GM23338 (cell line): ENCODE results near the gene PEPD. TPM values are rescaled to one million over a fixed set of nuclear protein-coding genes. Genes with fewer than 3 reads are reported as not detected.

Source experiments
- ATAC-seq: fragments of 200-7000 bp; cut with Tn5 transposase; 3 replicates; pipeline ENCODE4 v1.9.1; 2020
- DNase-seq: peaks from one replicate; pipeline ENCODE4 v3.0.0-alpha.2; 2015; ENCODE audit warnings: low spot score
- H2AFZ ChIP-seq: fragments of 200-600 bp; sonication (generic); 2 replicates; pipeline ENCODE4 v1.8.0; 2016; ENCODE audit warnings: antibody characterized with exemption, mild to moderate bottlenecking, moderate library complexity
- H3F3A ChIP-seq: fragments of 200-600 bp; sonication (generic); replicated peaks from 2 replicates; pipeline ENCODE4 v1.8.0; 2017; ENCODE audit warnings: antibody characterized with exemption, mixed run types, low read depth
- H3K27ac ChIP-seq: fragments of 200-600 bp; sonication (generic); 2 replicates; pipeline ENCODE4 v1.6.1; 2016; ENCODE audit warnings: low read depth
- H3K27me3 ChIP-seq: fragments of 200-600 bp; sonication (generic); 2 replicates; pipeline ENCODE4 v1.8.0; 2016; ENCODE audit warnings: mild to moderate bottlenecking, mixed run types, moderate library complexity; ENCODE audit not compliant: insufficient read depth
- H3K36me3 ChIP-seq: fragments of 200-600 bp; sonication (generic); 2 replicates; pipeline ENCODE4 v1.8.0; 2016; ENCODE audit warnings: mild to moderate bottlenecking; ENCODE audit not compliant: insufficient read depth
- H3K4me1 ChIP-seq: fragments of 200-600 bp; sonication (generic); 2 replicates; pipeline ENCODE4 v1.8.0; 2016; ENCODE audit warnings: mild to moderate bottlenecking, moderate library complexity; ENCODE audit not compliant: insufficient read depth
- H3K4me2 ChIP-seq: fragments of 200-600 bp; sonication (generic); 2 replicates; pipeline ENCODE4 v1.7.1; 2017; ENCODE audit warnings: mixed run types
- H3K4me3 ChIP-seq: fragments of 200-600 bp; sonication (generic); 2 replicates; pipeline ENCODE4 v1.6.1; 2016; ENCODE audit warnings: mixed run types
- H3K79me2 ChIP-seq: fragments of 200-600 bp; sonication (generic); replicated peaks from 2 replicates; pipeline ENCODE4 v1.8.0; 2017; ENCODE audit warnings: mild to moderate bottlenecking; ENCODE audit not compliant: insufficient read depth
- H3K9me2 ChIP-seq: fragments of 200-600 bp; sonication (generic); 2 replicates; pipeline ENCODE4 v1.8.0; 2017; ENCODE audit not compliant: insufficient read depth
- H4K20me1 ChIP-seq: fragments of 200-600 bp; sonication (generic); replicated peaks from 2 replicates; pipeline ENCODE4 v1.8.0; 2017; ENCODE audit warnings: mild to moderate bottlenecking; ENCODE audit not compliant: insufficient read depth
- H3K27ac Mint-ChIP-seq: 2 replicates; pipeline ENCODE4 v1.8.0; 2020; ENCODE audit warnings: inconsistent platforms, mild to moderate bottlenecking, moderate library complexity, mixed read lengths
- H3K27me3 Mint-ChIP-seq: 3 replicates; pipeline ENCODE4 v1.8.0; 2022; ENCODE audit warnings: low read depth, mild to moderate bottlenecking, moderate library complexity, mixed read lengths, inconsistent platforms; ENCODE audit not compliant: insufficient read depth, poor library complexity
- H3K36me3 Mint-ChIP-seq: 3 replicates; pipeline ENCODE4 v1.8.0; 2021; ENCODE audit warnings: low read depth, mild to moderate bottlenecking, inconsistent platforms, moderate library complexity, mixed read lengths
- H3K4me1 Mint-ChIP-seq: 3 replicates; pipeline ENCODE4 v1.8.0; 2020; ENCODE audit warnings: mild to moderate bottlenecking, inconsistent platforms, mixed read lengths
- H3K4me3 Mint-ChIP-seq: 3 replicates; pipeline ENCODE4 v1.8.0; 2021; ENCODE audit warnings: moderate library complexity, mild to moderate bottlenecking, inconsistent platforms, mixed read lengths
- H3K9me3 Mint-ChIP-seq: 3 replicates; pipeline ENCODE4 v1.8.0; 2020; ENCODE audit warnings: moderate library complexity, mild to moderate bottlenecking, inconsistent platforms, mixed read lengths
- CREB1 ChIP-seq: fragments of 250-450 bp; sonication (Bioruptor Pico); IDR thresholded peaks from 2 replicates; pipeline ENCODE4 v1.5.0; 2020; ENCODE audit warnings: low read depth, mild to moderate bottlenecking, moderate library complexity
- EZH2 ChIP-seq: fragments of 200-600 bp; sonication (generic); IDR thresholded peaks from one replicate; pipeline ENCODE4 v1.8.0; 2017; ENCODE audit warnings: antibody characterized with exemption, mild to moderate bottlenecking, low read depth; ENCODE audit not compliant: unreplicated experiment
- JUNB ChIP-seq: IDR thresholded peaks from one replicate; pipeline ENCODE4 v1.6.1; 2016; ENCODE audit warnings: antibody characterized with exemption; ENCODE audit not compliant: unreplicated experiment
- NANOG ChIP-seq: IDR thresholded peaks from 2 replicates; pipeline ENCODE4 v1.6.1; 2016; ENCODE audit warnings: antibody characterized with exemption, borderline replicate concordance
- POLR2AphosphoS5 ChIP-seq: IDR thresholded peaks from 2 replicates; pipeline ENCODE4 v1.6.1; 2016; ENCODE audit warnings: antibody characterized with exemption, low read depth
- STAT1 ChIP-seq: IDR thresholded peaks from one replicate; pipeline ENCODE4 v1.6.1; 2016; ENCODE audit warnings: antibody characterized with exemption; ENCODE audit not compliant: unreplicated experiment
- ZNF114 ChIP-seq: fragments of 250-450 bp; sonication (Bioruptor Pico); IDR thresholded peaks from 2 replicates; pipeline ENCODE4 v1.5.0; 2020; ENCODE audit warnings: mild to moderate bottlenecking, moderate library complexity
- polyA plus RNA-seq: library from polyadenylated mRNA; unstranded; fragments of >200 nt; fragmentation: Nextera tagmentation; extraction: Ambion mirVana; gene quantifications from 2 replicates; pipeline ENCODE4 v1.2.1, GENCODE V29; 2016
- total RNA-seq: library from RNA; depleted of rRNA; stranded (reverse); fragments of >200 nt; shearing (Covaris generic); gene quantifications from 2 replicates; pipeline ENCODE4 v1.2.3, GENCODE V29; 2014
- TF ChIP-seq, protein P1 (sequence below): fragments of 250-450 bp; sonication (Bioruptor Pico); IDR thresholded peaks from 2 replicates; pipeline ENCODE4 v1.5.0; 2020; ENCODE audit warnings: mild to moderate bottlenecking, moderate library complexity
- TF ChIP-seq, protein P2 (sequence below): IDR thresholded peaks from one replicate; pipeline ENCODE4 v1.6.1; 2018; ENCODE audit warnings: antibody characterized with exemption; ENCODE audit not compliant: unreplicated experiment
- TF ChIP-seq, protein P3 (sequence below): IDR thresholded peaks from 2 replicates; pipeline ENCODE4 v1.6.1; 2016; ENCODE audit warnings: antibody characterized with exemption
- TF ChIP-seq, protein P4 (sequence below), 2 experiments: fragments of 200-600 bp in 1 of 2; sonication (generic) in 1 of 2; conservative IDR thresholded peaks; 2 replicates each; pipeline versions ENCODE4 v1.5.1 to v1.6.1; 2016 to 2017; ENCODE audit warnings: antibody characterized with exemption in 2 of 2, low read depth in 2 of 2, mild to moderate bottlenecking in 2 of 2, moderate library complexity in 1 of 2

Gene PEPD
- total and polyA plus RNA-seq, 2 experiments from 2014 or later = 81.7 to 89.2 TPM

DNA sequence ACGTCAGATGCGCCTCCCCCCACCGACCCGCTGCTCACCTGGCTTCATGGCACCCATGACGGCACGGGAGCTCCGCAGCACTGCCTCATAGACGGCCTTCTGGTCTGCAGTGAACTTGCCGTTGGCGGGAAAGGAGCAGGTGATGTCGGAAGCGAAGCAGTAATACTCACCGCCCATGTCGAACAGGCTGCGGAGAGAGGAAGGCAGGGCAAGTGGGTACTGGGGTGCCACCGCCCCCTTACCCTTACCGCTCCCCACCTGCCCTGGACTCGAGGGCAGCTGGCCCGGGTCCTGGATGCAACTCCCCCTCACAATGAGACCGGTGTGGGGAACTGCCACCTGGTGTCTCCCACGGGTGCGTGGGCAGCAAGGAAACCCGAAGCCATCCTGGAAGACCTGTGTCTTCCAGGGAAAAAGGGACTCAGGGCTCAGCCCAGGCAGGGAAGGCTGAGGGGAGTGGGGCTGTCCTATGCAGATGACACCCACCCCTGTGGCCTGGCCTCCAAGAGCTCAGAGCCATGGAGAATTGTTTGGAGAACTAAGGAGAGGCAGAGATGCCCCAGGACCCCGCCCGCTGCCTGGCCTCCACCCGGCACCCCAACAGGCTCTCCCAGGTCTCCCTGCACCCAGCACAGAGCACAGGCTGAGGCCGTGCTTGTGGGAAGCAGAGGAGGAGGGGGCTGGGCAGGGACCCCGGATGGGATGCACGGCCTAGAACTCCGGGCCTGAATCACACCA is 119.7 kb downstream of the PEPD start:
- no peak overlapping the region for H2AFZ ChIP-seq
- no peaks in the 10 kb centered on the region for H3K9me2 ChIP-seq
- H3K27me3 Mint-ChIP-seq = peaks cover 4% of the 10 kb centered on the region
- TF ChIP-seq POLR2AphosphoS5 = no peak
- no peak for TF ChIP-seq STAT1
- no peak for TF ChIP-seq JUNB
- TF ChIP-seq, protein P1, sequence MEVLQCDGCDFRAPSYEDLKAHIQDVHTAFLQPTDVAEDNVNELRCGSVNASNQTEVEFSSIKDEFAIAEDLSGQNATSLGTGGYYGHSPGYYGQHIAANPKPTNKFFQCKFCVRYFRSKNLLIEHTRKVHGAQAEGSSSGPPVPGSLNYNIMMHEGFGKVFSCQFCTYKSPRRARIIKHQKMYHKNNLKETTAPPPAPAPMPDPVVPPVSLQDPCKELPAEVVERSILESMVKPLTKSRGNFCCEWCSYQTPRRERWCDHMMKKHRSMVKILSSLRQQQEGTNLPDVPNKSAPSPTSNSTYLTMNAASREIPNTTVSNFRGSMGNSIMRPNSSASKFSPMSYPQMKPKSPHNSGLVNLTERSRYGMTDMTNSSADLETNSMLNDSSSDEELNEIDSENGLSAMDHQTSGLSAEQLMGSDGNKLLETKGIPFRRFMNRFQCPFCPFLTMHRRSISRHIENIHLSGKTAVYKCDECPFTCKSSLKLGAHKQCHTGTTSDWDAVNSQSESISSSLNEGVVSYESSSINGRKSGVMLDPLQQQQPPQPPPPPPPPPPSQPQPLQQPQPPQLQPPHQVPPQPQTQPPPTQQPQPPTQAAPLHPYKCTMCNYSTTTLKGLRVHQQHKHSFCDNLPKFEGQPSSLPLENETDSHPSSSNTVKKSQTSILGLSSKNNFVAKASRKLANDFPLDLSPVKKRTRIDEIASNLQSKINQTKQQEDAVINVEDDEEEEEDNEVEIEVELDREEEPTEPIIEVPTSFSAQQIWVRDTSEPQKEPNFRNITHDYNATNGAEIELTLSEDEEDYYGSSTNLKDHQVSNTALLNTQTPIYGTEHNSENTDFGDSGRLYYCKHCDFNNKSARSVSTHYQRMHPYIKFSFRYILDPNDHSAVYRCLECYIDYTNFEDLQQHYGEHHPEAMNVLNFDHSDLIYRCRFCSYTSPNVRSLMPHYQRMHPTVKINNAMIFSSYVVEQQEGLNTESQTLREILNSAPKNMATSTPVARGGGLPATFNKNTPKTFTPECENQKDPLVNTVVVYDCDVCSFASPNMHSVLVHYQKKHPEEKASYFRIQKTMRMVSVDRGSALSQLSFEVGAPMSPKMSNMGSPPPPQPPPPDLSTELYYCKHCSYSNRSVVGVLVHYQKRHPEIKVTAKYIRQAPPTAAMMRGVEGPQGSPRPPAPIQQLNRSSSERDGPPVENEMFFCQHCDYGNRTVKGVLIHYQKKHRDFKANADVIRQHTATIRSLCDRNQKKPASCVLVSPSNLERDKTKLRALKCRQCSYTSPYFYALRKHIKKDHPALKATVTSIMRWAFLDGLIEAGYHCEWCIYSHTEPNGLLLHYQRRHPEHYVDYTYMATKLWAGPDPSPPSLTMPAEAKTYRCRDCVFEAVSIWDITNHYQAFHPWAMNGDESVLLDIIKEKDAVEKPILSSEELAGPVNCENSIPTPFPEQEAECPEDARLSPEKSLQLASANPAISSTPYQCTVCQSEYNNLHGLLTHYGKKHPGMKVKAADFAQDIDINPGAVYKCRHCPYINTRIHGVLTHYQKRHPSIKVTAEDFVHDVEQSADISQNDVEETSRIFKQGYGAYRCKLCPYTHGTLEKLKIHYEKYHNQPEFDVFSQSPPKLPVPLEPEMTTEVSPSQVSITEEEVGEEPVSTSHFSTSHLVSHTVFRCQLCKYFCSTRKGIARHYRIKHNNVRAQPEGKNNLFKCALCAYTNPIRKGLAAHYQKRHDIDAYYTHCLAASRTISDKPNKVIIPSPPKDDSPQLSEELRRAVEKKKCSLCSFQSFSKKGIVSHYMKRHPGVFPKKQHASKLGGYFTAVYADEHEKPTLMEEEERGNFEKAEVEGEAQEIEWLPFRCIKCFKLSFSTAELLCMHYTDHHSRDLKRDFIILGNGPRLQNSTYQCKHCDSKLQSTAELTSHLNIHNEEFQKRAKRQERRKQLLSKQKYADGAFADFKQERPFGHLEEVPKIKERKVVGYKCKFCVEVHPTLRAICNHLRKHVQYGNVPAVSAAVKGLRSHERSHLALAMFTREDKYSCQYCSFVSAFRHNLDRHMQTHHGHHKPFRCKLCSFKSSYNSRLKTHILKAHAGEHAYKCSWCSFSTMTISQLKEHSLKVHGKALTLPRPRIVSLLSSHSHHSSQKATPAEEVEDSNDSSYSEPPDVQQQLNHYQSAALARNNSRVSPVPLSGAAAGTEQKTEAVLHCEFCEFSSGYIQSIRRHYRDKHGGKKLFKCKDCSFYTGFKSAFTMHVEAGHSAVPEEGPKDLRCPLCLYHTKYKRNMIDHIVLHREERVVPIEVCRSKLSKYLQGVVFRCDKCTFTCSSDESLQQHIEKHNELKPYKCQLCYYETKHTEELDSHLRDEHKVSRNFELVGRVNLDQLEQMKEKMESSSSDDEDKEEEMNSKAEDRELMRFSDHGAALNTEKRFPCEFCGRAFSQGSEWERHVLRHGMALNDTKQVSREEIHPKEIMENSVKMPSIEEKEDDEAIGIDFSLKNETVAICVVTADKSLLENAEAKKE (CRISPR knock-in tag) = no peak
- TF ChIP-seq, protein P2, sequence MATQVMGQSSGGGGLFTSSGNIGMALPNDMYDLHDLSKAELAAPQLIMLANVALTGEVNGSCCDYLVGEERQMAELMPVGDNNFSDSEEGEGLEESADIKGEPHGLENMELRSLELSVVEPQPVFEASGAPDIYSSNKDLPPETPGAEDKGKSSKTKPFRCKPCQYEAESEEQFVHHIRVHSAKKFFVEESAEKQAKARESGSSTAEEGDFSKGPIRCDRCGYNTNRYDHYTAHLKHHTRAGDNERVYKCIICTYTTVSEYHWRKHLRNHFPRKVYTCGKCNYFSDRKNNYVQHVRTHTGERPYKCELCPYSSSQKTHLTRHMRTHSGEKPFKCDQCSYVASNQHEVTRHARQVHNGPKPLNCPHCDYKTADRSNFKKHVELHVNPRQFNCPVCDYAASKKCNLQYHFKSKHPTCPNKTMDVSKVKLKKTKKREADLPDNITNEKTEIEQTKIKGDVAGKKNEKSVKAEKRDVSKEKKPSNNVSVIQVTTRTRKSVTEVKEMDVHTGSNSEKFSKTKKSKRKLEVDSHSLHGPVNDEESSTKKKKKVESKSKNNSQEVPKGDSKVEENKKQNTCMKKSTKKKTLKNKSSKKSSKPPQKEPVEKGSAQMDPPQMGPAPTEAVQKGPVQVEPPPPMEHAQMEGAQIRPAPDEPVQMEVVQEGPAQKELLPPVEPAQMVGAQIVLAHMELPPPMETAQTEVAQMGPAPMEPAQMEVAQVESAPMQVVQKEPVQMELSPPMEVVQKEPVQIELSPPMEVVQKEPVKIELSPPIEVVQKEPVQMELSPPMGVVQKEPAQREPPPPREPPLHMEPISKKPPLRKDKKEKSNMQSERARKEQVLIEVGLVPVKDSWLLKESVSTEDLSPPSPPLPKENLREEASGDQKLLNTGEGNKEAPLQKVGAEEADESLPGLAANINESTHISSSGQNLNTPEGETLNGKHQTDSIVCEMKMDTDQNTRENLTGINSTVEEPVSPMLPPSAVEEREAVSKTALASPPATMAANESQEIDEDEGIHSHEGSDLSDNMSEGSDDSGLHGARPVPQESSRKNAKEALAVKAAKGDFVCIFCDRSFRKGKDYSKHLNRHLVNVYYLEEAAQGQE = no peak
- no peak for TF ChIP-seq ZNF114 (CRISPR knock-in tag)
- no peak for TF ChIP-seq CREB1 (CRISPR knock-in tag)
- TF ChIP-seq EZH2 = no peak
- TF ChIP-seq NANOG = no peak
- TF ChIP-seq, protein P3, sequence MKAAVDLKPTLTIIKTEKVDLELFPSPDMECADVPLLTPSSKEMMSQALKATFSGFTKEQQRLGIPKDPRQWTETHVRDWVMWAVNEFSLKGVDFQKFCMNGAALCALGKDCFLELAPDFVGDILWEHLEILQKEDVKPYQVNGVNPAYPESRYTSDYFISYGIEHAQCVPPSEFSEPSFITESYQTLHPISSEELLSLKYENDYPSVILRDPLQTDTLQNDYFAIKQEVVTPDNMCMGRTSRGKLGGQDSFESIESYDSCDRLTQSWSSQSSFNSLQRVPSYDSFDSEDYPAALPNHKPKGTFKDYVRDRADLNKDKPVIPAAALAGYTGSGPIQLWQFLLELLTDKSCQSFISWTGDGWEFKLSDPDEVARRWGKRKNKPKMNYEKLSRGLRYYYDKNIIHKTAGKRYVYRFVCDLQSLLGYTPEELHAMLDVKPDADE = no peak
- TF ChIP-seq, protein P4, sequence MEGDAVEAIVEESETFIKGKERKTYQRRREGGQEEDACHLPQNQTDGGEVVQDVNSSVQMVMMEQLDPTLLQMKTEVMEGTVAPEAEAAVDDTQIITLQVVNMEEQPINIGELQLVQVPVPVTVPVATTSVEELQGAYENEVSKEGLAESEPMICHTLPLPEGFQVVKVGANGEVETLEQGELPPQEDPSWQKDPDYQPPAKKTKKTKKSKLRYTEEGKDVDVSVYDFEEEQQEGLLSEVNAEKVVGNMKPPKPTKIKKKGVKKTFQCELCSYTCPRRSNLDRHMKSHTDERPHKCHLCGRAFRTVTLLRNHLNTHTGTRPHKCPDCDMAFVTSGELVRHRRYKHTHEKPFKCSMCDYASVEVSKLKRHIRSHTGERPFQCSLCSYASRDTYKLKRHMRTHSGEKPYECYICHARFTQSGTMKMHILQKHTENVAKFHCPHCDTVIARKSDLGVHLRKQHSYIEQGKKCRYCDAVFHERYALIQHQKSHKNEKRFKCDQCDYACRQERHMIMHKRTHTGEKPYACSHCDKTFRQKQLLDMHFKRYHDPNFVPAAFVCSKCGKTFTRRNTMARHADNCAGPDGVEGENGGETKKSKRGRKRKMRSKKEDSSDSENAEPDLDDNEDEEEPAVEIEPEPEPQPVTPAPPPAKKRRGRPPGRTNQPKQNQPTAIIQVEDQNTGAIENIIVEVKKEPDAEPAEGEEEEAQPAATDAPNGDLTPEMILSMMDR (conservative IDR thresholded peaks at IDR 0.05; ENCODE audit: low read depth in 2 of 2) = no peak
- no peaks in the 10 kb centered on the region for H3K79me2 ChIP-seq
- no peak overlapping the region for H3K27ac Mint-ChIP-seq
- H3K36me3 Mint-ChIP-seq = no peaks in the 10 kb centered on the region
- H3F3A ChIP-seq = no peaks in the 10 kb centered on the region
- H3K9me3 Mint-ChIP-seq = no peaks in the 10 kb centered on the region; the same call in 2 of the 3 replicates
- H4K20me1 ChIP-seq = no peaks in the 10 kb centered on the region
- no peaks in the 10 kb centered on the region for H3K36me3 ChIP-seq
- no peaks in the 10 kb centered on the region for H3K27me3 ChIP-seq
- H3K4me2 ChIP-seq = no peak overlapping the region
- H3K4me1 ChIP-seq = no peaks in the 10 kb centered on the region; the same call in 1 of the 2 replicates
- no peak for DNase-seq
- no peak overlapping the region for H3K4me3 ChIP-seq
- H3K4me1 Mint-ChIP-seq = peaks cover 10% of the 10 kb centered on the region
- H3K27ac ChIP-seq = no peak overlapping the region
- ATAC-seq = no peak
- H3K4me3 Mint-ChIP-seq = no peak overlapping the region
